Endometrial microvascular endothelial cells (primary cell): ENCODE results near the gene ITGA4. TPM values are rescaled to one million over a fixed set of nuclear protein-coding genes. Genes with fewer than 3 reads are reported as not detected.

Experiments
- in situ Hi-C: cut with HindIII; loops from 2 replicates; pipeline ENCODE4 v1.10.0; 2017; ENCODE audit warnings: low sequenced_read_pairs, low pct_unique_long_range_greater_than_20kb; ENCODE audit errors: inconsistent ontology term
- total RNA-seq: library from RNA; depleted of rRNA; stranded (reverse); fragments of >200 nt; gene quantifications from one replicate; pipeline ENCODE4 v1.2.3, GENCODE V29; 2015; ENCODE audit errors: inconsistent ontology term

ITGA4 gene
- total RNA-seq, 1 donor from 2014 or later = 6.4 TPM

GRCh38 chr2:181558371-181558770 is 101.2 kb downstream of the ITGA4 start:
- in situ Hi-C loops = no loop called here

GRCh38 chr2:181563101-181563692 is 106.0 kb downstream of the ITGA4 start:
- in situ Hi-C loops = no loop called here

GRCh38 chr2:181566334-181567032 is 109.3 kb downstream of the ITGA4 start:
- in situ Hi-C loops = no loop called here

GRCh38 chr2:181570059-181570458 is 112.9 kb downstream of the ITGA4 start:
- in situ Hi-C loops = no loop called here

- in situ Hi-C loops = no loop called here
Observed at GRCh38 chr2:181570833-181571661, 113.9 kb downstream of the ITGA4 start.

GRCh38 chr2:181573140-181573736 is 116.1 kb downstream of the ITGA4 start:
- in situ Hi-C loops = no loop called here

- in situ Hi-C loops = no loop called here
Observed at GRCh38 chr2:181574321-181574720, 117.1 kb downstream of the ITGA4 start.

- in situ Hi-C loops = no loop called here
Observed at GRCh38 chr2:181575024-181575649, 118.0 kb downstream of the ITGA4 start.

GRCh38 chr2:181575650-181576025 is 118.5 kb downstream of the ITGA4 start:
- in situ Hi-C loops = no loop called here

GRCh38 chr2:181576431-181576830 is 119.2 kb downstream of the ITGA4 start:
- in situ Hi-C loops = no loop called here

GRCh38 chr2:181578829-181579228 is 121.6 kb downstream of the ITGA4 start:
- in situ Hi-C loops = no loop called here

GRCh38 chr2:181581534-181581933 is 124.3 kb downstream of the ITGA4 start:
- in situ Hi-C loops = no loop called here

- in situ Hi-C loops = no loop called here
Observed at GRCh38 chr2:181585732-181586131, 128.5 kb downstream of the ITGA4 start.

Other genes starting within 250 kb of the ITGA4 start
- gene CERKL, start 199.7 kb downstream of the ITGA4 start, total RNA-seq = not detected
- gene NEUROD1, start 223.1 kb downstream of the ITGA4 start, total RNA-seq = not detected